ENCODE results near the gene C17orf114.

- TF ChIP-seq, protein P1, sequence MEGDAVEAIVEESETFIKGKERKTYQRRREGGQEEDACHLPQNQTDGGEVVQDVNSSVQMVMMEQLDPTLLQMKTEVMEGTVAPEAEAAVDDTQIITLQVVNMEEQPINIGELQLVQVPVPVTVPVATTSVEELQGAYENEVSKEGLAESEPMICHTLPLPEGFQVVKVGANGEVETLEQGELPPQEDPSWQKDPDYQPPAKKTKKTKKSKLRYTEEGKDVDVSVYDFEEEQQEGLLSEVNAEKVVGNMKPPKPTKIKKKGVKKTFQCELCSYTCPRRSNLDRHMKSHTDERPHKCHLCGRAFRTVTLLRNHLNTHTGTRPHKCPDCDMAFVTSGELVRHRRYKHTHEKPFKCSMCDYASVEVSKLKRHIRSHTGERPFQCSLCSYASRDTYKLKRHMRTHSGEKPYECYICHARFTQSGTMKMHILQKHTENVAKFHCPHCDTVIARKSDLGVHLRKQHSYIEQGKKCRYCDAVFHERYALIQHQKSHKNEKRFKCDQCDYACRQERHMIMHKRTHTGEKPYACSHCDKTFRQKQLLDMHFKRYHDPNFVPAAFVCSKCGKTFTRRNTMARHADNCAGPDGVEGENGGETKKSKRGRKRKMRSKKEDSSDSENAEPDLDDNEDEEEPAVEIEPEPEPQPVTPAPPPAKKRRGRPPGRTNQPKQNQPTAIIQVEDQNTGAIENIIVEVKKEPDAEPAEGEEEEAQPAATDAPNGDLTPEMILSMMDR (IDR thresholded peaks at IDR 0.05), result no peak
- TF ChIP-seq POLR2A (IDR thresholded peaks at IDR 0.05), result no peak
These were observed 5.6 kb downstream of the C17orf114 start for GRCh38 chr17:4796552-4796920.
